Germinal center (tissue), 1 donor: ENCODE data around the gene ASB10.

Experiments used
- DNase-seq: peaks from one replicate; pipeline ENCODE4 v3.0.0; 2012; ENCODE audit warnings: mixed read lengths, low spot score

Gene ASB10, protein sequence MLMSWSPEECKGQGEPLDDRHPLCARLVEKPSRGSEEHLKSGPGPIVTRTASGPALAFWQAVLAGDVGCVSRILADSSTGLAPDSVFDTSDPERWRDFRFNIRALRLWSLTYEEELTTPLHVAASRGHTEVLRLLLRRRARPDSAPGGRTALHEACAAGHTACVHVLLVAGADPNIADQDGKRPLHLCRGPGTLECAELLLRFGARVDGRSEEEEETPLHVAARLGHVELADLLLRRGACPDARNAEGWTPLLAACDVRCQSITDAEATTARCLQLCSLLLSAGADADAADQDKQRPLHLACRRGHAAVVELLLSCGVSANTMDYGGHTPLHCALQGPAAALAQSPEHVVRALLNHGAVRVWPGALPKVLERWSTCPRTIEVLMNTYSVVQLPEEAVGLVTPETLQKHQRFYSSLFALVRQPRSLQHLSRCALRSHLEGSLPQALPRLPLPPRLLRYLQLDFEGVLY

DNA sequence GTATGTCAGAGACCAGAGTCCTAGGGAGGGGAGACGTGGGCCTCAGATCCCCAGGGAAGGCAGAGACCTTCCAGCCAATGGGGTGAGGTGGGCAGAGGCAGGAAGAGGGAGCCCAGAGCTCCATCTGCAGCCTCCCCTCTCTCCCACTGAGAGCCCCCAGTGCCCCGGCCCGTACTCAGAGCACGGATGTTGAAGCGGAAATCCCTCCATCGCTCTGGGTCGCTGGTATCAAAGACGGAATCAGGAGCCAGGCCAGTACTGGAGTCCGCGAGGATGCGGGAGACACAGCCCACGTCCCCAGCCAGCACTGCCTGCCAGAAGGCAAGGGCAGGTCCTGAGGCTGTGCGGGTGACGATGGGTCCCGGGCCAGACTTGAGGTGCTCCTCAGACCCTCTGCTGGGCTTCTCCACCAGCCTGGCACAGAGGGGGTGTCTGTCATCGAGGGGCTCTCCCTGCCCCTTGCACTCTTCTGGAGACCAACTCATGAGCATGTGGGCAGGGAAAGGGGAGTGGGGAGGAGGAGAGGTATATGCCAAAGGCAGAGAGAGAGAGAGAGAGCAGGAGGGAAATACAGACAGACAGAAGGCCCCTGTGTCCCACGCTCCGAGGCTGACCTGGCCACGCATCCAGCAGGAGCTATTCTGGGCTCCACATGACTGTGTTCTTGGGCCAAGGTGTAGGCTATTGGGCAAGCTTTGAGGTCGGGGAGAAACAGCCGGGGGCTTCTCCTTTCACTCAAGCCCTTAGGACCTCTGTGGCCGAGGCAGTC lies at the start of gene ASB10:
Gene ASB10 (minus strand): TSS at position 611 of the 769 bp plus-strand sequence. CDS start 120 bp downstream, at position 491.
- no peak for DNase-seq

DNA sequence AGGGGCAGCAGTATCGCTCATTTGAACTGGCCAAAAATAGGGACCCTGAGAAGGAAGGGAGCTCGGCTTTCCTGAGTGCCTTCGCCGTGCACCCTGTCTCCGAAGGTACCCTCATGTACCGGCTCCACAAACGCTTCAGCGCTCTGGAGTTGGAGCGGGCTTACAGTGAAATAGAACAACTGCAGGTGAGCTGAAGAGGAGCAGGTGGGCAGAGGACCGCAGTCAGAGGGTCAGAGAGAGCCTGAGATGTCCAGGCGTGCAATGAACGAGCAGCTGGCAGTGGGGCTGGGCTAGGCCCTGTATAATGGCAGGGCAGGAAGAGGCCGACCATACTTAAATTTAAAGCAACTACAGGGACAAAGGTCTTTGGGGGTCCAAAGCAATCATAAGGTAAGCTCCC lies 49.4 kb upstream of the ASB10 start:
- DNase-seq: no peak

DNA sequence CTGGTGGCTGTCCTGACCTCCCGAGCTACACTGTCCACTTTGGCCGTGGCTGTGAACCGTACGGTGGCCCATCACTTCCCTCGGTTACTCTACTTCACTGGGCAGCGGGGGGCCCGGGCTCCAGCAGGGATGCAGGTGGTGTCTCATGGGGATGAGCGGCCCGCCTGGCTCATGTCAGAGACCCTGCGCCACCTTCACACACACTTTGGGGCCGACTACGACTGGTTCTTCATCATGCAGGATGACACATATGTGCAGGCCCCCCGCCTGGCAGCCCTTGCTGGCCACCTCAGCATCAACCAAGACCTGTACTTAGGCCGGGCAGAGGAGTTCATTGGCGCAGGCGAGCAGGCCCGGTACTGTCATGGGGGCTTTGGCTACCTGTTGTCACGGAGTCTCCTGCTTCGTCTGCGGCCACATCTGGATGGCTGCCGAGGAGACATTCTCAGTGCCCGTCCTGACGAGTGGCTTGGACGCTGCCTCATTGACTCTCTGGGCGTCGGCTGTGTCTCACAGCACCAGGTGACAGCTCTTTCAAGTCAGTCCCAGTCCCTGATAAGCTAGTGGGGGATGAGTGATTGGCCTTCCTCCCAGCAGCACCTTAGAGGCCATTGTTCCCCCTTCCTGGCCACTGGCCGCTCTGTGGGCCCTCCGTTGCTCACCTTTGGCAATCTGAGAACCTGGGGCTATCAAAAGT lies 48.2 kb upstream of the ASB10 start:
- no peak for DNase-seq

DNA sequence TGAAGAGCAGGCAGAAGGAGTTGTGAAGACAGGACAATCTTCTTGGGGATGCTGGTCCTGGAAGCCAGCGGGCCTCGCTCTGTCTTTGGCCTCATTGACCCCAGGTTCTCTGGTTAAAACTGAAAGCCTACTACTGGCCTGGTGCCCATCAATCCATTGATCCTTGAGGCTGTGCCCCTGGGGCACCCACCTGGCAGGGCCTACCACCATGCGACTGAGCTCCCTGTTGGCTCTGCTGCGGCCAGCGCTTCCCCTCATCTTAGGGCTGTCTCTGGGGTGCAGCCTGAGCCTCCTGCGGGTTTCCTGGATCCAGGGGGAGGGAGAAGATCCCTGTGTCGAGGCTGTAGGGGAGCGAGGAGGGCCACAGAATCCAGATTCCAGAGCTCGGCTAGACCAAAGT lies 46.8 kb upstream of the ASB10 start:
- DNase-seq: no peak

DNA sequence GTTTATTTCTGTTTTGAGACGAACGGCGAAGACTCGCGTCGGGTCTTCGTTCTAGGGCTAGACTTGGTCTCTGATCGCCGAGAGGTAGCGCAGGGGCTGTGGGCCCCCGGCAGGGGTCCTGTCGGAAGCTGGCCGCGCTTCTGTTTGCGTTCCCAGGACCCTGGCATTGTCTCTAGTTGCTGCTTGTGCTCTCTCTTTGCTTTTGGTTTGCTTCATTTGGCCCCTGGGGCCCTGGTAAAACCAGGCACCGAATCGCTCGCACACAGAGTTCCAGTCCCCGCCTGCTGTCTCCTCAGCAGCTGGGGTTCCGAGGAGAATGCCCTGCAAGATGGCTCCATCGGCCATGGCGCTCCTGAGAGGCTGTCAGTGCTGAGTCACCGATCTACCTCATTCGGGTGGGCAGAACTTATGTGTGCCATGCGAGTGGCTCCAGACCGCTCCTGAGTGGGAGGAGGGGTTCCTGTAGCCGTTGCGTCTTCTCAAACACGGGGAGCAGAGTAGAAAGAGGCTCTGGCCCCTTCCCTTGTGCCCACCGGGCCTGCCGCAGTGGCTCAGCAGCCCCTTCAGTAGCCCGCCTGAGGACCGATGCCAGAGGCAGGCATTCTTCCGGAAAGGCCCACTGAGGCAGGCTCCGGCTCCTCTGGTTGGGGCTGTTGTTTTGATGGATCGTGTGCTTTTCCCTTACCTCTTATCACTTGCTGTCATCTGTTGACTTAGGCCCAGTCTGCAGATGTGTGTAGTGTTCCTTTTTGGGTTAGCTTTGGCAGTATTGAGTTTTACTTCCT lies 46.1 kb upstream of the ASB10 start:
- DNase-seq: peak; percentile 58

DNA sequence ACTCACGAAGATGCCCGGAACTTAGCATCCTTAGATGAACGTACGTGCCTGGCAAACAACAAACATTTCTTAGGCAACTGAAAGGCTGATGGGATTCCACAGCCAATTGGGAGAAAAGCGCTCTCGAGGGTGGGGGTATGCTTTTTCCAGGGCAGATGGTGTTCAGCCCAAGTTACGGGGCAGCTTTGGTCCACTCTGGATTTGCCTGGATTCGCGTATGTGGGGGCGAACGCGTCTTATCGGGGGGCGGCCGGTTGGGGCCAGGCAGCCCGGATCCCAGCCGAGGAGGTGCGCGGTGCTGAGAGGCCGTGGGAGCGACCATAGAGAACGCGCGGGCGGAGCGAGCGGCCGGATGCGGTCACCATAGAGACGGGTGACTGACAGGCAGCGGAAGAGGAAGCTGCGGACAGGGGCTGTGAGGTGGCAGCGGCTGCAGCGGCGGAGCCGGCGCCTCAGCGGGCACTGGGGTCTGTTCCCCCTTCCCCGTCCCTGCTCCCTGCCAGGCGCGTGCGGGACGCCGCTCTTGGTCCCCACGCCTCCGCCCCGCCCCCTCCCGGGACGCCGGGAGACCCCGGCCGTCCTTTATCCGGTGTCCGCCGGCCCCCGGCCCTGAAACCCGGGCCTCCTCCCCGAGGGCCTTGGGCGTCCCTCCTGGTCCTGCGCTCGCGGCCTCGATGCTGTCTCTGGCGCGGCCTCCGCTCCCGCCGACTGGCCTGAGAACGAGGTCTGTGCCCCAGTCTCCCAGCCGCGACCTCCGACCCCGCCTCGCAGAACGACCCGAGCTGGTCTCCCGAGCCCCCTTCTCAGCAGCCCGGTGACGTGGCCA lies 45.3 kb upstream of the ASB10 start, which contains the start of gene CHPF2:
Gene CHPF2 (plus strand): TSS at position 393 of the 826 bp plus-strand sequence. CDS start 1,529 bp downstream, outside the sequence.
- peak; percentile 93 for DNase-seq

DNA sequence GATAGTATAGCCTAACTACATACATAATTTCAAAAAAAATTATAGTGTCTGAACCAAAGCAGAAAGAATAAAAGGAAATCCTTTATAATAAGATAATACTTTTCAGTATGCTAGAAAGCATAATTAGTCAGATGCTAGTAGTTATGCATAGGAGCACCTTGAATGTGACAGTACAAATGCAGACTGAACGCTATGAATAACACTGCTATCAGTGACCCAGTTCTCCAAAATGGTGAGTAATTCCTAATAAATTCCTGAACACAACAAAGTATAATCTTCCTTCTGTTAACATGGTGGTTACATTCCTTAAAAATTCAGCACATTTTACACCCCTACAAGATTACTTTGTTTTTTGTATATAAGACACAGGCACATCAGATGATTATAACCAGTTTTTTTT lies 44.0 kb upstream of the ASB10 start:
- DNase-seq: no peak

DNA sequence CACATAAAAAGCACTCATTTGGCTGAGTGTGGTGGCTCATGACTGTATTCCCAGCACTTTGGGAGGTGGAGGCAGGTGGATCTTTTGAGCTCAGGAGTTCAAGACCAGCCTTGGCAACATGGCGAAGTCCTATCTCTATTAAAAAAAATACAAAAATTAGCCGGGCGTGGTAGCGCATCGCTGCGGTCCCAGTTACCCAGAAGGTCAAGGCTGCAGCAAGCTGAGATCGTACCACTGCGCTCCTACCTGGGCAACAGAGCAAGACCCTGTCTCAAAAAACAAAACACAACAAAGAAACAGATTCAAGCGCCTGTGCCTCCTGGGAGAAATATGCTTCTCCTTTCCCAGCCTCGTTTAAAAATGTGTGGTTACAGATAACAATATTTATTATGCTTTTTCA lies 42.2 kb upstream of the ASB10 start:
- DNase-seq: no peak

DNA sequence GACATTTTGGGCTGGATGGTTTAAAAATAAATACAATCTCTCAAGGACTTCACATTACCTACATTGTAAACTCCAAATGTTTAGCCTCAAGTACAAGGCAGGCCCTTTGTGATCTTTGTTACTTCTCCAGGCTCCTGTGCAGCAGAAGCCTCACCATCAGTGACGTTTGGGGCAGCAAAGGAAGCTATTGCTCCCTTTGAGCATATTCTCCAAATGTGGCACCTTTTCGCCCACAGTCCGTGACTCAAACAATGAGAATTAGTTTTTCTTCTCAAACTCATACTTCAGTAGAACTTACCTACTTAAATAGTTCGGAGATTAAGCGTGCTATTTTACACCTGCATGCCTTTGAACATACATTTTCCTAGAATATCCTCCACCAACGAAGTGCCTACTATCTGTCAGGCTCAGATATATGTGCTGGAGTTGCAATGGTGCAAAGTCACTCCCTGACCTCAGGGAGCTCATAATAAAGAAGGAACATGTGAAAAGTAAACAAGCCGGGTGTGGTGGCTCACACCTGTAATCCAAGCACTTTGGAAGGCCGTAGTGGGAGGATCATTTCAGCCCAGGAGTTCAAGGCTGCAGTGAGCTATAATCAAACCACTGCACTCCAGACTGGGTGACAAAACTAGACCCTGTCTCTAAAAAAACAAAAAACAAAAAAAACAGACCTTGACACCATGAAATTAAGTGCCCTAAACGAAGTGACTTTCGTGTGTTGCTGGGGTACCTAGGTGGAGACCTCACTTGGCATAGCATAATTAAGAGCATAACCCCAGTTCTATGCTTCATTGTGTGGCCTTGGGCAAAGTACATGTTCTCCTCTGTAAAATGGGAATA lies 41.2 kb upstream of the ASB10 start:
- DNase-seq: no peak

DNA sequence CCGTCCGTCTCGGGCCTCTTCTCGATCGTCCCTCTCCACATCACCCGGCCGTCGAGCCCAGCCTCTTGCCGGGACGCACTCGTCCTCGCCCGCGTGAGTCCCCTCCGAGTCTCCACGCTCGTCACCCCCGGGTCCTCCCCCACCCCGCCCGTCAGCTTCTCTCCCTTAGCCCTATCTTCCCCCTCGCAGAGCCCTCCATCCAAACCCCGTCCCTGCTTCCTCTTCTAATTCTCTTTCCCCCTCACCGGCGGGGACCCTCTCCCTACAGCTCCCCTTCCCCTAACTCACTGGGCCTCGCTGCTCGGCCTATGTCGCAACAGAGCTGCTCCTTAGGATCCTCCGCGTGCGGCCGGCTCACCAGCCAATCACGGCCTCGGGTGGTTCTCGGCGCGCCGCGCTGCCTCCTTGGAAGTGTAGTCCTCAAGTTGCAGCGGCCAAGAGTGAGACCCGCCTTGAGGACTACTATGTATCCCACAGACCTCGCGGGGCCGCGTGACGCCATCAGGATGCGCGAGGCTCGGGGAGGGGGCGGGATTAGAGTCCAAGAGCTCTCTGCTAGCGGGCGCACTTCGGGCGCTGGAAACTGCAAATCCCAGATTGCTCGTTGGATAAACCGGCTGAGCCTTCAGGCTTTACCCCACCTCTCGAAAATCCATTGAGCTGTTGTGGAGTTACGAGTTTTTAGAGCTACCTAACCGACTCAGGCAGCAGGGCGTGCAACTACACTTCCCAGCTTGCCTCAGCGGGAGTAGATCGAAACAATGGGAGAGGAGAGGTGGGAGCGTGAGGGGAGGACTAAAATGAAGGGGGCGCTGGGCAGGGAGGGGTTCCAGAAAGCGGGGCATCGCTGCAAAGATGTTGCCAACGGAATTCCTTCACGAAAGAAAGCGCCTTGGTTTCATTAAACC lies 40.1 kb upstream of the ASB10 start, which contains the start of gene ABCF2:
Gene ABCF2 (minus strand): TSS at position 331 of the 908 bp plus-strand sequence. CDS start 747 bp downstream, outside the sequence.
- DNase-seq: peak; percentile 98

DNA sequence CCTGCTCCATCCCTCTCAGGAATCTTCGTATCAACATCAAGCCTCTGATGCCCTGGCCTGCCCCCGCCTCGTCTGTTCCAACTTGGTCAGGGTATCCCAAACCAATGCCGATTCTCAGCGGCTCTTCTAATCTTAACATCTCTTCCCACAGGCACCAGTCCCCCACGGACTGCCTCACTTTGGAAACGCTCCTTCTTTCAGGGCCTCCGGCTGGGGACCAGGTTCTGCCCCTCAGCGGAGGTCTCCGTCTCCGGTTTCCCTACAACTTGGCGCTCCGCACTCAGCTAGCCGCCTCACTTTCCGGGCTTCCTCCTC lies 39.5 kb upstream of the ASB10 start:
- no peak for DNase-seq

DNA sequence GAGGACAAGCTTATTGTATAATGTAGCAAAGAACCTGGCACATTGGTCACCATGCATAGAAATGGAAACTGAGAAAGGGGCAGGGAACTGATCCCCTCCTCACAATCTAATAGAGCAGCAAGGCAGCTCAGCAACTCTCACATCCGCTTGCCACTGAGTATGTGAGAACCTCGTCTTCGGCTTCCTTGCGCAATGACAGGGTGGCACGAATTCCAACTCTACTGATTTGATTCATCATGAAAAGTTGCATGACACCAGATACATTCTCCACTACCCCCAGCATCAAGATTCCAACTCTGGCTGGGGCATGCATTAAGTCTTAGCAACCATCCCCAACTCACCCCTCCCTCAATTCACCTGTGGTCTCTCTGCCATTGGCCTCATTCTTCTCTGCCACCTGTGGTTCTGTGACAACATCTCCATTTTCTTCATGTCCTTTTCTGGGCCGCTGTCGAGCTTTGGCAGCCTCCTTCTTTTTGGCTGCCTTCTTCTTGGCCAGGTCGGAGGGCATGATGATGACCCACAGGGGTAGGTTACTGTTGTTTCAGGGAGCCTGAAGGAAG lies 39.0 kb upstream of the ASB10 start:
- DNase-seq: no peak

DNA sequence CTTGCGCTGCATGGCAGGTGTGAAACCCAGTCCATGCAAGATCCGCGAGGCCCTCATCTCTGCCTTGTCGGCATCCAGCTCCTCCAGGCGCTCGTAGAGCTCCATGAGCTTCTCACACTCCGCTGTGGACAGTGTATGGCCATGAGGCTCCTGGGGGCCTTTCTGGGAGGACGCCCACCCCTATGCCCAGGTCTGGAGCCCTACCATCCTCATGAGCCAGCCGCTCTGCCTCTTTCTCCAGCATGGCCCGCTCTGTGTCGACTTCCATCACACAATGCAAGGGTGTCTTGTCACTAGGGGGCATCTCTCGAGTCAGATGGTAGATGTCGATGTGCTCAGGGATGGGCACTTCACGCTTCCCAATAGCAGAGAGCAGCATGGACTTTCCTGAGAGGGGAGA lies 36.7 kb upstream of the ASB10 start:
- DNase-seq: no peak

DNA sequence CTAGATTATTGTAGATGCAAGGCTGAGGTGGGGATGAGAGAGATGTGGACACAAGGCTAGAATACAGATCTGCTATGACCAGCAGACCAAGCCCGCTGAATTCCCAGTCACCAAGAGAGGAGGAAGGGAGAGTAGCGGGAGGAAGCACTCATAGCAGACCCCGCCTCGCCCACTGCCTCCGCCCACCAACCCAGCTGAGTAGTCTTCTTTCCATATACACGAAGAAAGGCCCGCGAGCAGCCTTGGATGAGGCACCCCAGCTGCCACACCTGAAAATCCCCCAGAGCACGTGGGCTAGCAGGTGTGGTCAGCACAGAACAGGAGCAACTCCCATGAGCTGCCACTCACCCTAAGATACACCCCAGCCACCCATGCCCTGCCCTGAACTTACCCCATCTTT lies 31.1 kb upstream of the ASB10 start:
- DNase-seq: no peak

DNA sequence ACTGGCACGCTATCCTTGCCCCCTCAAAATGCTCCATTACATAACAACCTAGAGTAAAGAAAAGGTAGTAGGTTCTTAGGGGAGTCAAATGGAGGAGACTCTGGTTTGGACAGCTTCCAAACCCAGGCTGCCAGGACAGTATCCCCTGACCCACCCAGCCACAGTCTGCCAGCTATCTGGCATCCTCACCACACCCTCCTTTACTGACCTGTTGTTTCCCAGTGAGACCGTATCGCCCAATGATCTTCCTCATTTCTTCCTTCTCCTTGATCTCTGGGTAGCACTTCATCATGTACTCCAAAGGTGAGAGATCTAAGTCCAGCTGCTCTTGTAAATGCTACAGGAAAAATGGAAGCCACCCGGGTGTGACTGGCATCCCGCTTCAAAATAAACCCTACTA lies 28.3 kb upstream of the ASB10 start:
- DNase-seq: no peak

DNA sequence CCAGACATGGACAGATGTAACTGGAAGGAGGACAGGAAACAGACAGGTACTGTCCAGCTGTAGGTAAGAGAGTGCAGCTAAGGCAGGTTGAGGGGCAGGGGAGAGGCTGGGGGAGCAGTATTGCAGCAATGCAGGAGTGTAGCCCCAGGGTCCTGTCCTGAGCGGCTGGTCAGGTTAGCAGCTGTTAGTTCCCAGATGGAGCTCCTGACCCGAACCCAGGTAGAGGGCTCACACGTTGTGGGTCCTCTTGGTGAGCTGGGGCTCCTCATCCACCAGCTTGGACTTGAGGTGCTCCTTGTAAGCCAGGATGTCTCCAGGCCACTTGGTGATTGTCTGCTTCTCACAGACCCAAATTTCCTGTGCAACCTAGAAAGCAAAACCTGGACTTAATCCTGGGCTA lies 26.8 kb upstream of the ASB10 start:
- no peak for DNase-seq

DNA sequence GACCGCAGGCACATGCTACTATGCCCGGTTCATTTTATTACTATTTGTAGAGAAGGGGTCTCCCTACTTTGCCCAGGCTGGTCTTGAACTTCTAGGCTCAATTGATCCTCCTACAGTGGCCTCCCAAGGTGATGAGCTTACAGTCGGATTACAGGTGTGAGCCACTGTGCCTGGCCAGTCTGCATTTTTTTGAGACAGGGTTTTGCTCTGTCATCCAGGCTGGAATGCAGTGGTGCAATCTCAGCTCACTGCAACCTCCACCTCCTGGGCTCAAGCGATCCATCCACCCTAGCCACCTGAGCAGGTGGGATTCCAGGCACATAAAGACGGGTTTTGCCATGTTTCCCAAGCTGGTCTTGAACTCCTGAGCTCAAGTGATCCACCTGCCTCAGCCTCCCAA lies 25.6 kb upstream of the ASB10 start:
- no peak for DNase-seq

DNA sequence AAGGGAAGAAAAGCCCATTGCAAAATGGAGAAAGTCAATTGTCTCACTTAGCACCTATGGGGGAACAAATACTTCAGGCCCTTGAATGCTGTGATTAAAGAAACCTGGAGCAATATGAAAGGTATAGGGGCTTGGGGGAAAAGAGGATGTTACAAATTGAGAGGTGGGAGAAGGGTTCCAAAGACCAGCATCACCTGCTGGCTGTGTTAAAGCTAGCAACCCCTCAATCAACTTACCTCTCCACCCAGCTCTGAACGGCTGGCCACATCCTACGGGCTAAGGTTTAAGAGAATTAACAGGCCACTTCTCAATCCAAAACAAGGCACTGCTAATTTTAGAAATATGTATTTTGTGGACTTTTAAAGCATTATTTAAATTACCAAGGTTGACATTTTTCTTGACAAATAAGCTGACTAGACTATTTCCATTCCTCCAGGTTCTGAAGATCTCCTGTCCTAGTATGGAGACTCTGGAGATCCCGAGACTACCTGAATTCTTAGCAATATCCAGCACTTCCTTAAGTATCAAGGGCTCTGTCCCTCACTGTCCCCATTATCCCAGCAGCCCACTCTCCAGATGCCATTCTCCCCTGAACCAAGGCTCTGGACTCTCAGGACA lies 24.2 kb upstream of the ASB10 start:
- DNase-seq: no peak
